GM19467 (cell line): Measurements from ENCODE around the gene BCR.
"Not testable (repeated sequence)": the region's sequence is repeated elsewhere in the genome, so short reads cannot be mapped to it uniquely, and the experiment has no call there.

ENCODE experiments used
- ATAC-seq: cut with Tn5 transposase; IDR thresholded peaks from one replicate; pipeline ENCODE4 v1.9.1; 2021; ENCODE audit warnings: mild to moderate bottlenecking, moderate library complexity; ENCODE audit not compliant: unreplicated experiment

The BCR gene

DNA sequence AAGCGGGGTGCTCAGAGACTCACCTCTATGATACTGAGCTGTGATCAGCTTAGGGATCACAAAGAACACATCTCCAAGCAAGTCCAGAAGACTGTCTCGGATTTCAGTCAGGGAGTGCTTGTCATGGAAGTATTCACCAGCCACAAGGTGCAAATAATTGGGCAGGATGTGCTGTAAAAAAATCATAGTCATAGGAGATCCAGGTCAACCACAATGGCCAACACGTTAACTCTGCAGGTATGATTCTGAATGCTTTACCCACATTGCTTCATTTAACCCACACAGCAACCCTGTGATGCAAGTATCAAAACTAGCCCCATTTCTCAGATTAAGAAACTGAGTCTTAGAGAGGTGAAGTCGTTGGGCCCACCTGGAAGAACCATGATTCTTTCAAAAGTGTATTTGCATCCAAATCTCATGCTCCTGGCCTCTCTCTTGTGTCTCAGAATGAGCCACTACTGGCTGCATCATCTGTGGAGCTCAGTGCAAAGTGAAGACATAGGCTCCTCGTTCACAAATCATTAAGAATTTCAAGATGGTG, 179.3 kb downstream of the BCR start:
- no peak for ATAC-seq

DNA sequence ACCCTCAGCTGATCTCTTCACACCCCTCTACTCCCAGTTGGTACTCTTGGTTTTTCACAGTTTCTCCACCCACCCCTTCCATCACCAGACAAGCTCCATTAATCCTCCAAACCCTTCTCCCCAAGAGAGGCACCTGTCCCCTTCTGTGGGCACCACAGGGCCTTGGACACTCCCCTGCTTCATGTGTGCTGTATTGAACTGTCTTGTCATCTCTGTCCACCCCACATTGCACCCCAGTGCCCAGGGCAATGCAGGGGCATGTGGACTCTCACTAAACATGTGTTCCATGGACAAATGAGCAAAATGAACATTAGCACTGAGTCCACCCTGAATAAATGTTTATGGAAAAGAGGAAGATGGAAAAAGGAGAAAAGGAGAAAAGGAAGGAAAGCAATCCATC, 181.4 kb downstream of the BCR start:
- no peak for ATAC-seq

DNA sequence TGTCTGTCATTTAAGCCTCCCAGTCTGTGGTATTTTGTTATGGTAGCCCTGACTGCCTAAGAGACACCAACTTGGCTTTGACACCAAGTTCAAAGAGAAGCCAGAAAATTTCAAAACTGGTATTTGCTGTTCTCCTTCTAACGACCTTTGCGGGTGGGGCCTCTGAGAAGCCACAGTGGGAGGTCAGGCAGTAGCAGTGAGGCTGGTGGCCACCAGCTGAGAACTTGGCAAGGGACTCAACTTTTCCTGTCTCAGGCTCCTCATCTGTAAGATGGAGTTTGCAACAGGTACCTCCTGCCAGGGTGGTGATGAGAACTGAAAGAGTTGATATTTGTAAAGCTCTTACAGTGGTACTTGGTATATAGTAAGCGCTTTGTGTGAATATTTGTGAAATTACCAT, 183.4 kb downstream of the BCR start:
- ATAC-seq, result no peak

DNA sequence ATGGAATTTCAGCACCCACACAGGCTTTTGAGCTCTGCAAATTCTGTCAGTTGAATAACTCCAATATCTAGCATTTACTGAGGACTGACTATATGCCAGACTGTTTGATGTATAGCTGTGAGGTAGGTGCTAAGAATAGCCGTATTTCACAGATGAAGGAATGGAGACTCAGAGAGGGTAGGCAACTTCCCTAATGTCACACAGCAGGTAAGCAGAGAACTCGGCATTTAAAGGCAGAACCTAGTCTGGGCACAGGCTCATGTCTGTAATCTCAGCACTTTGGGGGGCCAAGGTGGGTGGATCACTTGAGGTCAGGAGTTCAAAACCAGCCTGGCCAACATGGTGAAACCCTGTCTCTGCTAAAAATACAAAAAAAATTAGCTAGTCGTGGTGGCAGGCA, 184.1 kb downstream of the BCR start:
- ATAC-seq, result no peak

DNA sequence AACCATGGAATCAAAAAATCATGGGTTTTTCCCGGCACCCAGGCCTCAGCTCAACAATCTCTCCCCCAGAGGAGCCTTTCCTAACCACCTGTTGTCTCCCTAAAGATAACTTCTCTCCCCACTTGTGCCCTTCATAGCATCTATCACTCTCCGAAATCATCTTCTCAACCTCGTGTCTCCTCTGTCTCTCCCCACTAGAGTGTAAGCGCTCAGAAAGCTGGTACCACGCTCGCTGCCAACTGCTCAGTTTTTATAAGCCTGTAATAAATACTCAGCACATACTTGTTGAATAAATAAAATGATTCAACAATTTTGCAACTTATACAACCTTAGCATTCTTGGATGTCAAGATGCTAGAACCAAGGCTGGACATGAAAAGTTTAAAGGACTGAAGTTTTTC, 185.2 kb downstream of the BCR start:
- ATAC-seq, result no peak

DNA sequence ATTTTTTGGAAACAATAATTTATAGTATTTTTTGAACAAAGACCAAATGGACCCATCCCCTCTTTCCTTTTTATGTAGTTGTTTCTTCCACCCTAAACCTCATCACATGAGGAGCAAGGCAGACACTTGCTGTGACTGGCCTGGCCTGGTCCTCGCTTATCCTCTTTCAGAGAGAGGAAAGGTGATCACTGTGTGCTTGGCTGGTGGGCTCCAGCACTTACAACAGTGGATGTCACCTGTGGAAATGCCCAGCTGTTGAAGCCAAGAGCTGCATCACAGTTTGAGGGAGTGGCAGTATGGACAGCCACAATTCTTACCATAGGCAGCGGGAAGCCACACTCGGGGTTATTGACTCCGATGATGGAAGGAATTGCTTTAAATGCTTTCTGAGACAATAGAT, 185.7 kb downstream of the BCR start:
- no peak for ATAC-seq

DNA sequence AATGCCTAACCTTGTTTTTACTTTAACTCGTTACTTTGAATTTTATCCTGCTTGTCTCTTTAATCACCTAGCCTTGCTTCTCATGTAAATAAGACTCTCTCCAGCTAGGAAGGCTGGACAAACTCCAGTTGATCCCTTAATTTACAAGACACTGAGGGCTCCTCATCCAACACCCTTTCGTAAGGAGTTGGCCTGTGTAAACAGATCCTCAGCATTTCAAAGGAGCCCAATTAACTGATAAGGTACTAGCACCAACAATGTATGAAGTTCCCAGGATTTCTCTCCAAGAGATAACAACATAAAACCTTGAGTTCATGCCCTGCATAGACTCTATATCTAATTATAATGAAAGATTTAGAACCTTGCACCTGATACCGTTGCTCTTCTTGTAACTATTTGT, 186.9 kb downstream of the BCR start:
- ATAC-seq, result not testable (repeated sequence)
